Measurements from ENCODE around the gene DYNLL1. TPM values are rescaled to one million over a fixed set of nuclear protein-coding genes. Genes with fewer than 3 reads are reported as not detected.
"Not testable (repeated sequence)": the region's sequence is repeated elsewhere in the genome, so short reads cannot be mapped to it uniquely, and the experiment has no call there.

The DYNLL1 gene
- total and polyA plus RNA-seq, 2 experiments from 2014 or later = 340 to 782 TPM

DNA sequence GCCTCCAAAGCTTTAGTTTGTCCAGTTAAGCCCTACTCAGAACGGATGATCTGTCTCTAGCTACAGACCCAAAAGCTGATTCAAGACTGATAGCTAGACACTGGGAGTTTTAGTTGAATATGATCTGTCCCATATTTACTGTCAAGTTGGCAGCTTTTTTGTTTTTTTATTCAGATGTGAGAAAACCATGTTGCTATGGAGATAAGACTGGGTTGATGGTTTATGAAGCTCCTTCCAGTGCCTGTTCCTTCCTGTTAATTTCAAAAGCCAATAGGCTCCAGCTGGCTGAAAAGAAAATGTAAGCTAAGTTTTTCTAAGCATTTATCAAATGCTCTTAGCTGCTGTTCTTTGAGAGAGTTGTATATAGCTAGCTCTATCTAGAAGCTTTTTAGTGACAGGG, 4.7 kb downstream of the DYNLL1 start:
- H3F3A ChIP-seq (ENCODE audit: insufficient read depth) = peaks cover 45% of the 10 kb centered on the region
- peaks cover 15% of the 10 kb centered on the region for H4K20me1 ChIP-seq (ENCODE audit: insufficient read depth)
- H3K36me3 ChIP-seq (ENCODE audit: low read depth) = peaks cover 14% of the 10 kb centered on the region
- no peak overlapping the region for H3K4me2 ChIP-seq (ENCODE audit: unreplicated experiment)
- H3K27ac ChIP-seq = no peak overlapping the region
- WGBS, 2 experiments (ENCODE audit: low coverage in 1 of 2, low lambda C conversion rate in 2 of 2, missing lambda C conversion rate in 2 of 2) = 38 to 47% methylated on average over 1 of the region's 1 CpG
- no peak overlapping the region for H3K9ac ChIP-seq
- TF ChIP-seq EZH2phosphoT487 (IDR thresholded peaks at IDR 0.05; ENCODE audit: insufficient read depth, low read depth) (no peak), EZH2 (IDR thresholded peaks at IDR 0.05; ENCODE audit: insufficient read depth, poor library complexity, severe bottlenecking) (no peak)
- no peaks in the 10 kb centered on the region for H3K27me3 ChIP-seq (replicated peaks; ENCODE audit: insufficient read depth)
- H2AFZ ChIP-seq = no peak overlapping the region
- H3K9me3 ChIP-seq (ENCODE audit: low read depth) = no peaks in the 10 kb centered on the region
- in situ Hi-C loops (cut with MboI) = no loop called here
- no peaks in the 10 kb centered on the region for H3K9me2 ChIP-seq (ENCODE audit: insufficient read depth)
- H3K79me2 ChIP-seq (ENCODE audit: insufficient read depth) = peaks cover 31% of the 10 kb centered on the region
- peaks cover 12% of the 10 kb centered on the region for H3K4me1 ChIP-seq (ENCODE audit: insufficient read depth)
- no peak overlapping the region for H3K4me3 ChIP-seq
- DNase-seq = peak; percentile 33

DNA sequence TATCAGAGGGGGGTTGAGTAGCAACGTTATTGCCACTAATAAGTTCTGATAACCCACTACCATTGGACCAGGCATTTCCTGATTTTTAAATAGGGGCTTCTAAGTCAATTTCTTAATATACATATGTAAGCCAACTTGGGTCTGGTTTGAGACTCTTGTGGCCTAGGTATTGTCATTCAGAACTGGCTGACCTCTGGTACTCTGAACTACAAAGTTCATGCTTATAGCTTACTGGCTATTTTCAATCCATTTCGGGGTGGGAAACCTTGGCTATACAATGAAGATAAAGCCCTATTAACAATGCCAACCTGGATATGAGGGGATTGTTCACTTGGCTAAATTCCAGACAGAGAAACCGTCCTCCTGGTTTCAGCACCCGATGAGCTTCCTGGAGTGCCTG, 8.7 kb downstream of the DYNLL1 start:
- H3K79me2 ChIP-seq (ENCODE audit: insufficient read depth) = no peaks in the 10 kb centered on the region
- WGBS, 2 experiments (ENCODE audit: low coverage in 1 of 2, low lambda C conversion rate in 2 of 2, missing lambda C conversion rate in 2 of 2) = 76 to 80% methylated on average over 4 of the region's 4 CpGs
- H3K27ac ChIP-seq = no peak overlapping the region
- H3K9me3 ChIP-seq (ENCODE audit: low read depth) = no peaks in the 10 kb centered on the region
- in situ Hi-C loops (cut with MboI) = no loop called here
- no peaks in the 10 kb centered on the region for H4K20me1 ChIP-seq (ENCODE audit: insufficient read depth)
- no peaks in the 10 kb centered on the region for H3K9me2 ChIP-seq (ENCODE audit: insufficient read depth)
- H3K4me1 ChIP-seq (ENCODE audit: insufficient read depth) = no peaks in the 10 kb centered on the region
- peaks cover 18% of the 10 kb centered on the region for H3F3A ChIP-seq (ENCODE audit: insufficient read depth)
- no peak for TF ChIP-seq EZH2phosphoT487 (IDR thresholded peaks at IDR 0.05; ENCODE audit: insufficient read depth, low read depth)
- TF ChIP-seq EZH2 (IDR thresholded peaks at IDR 0.05; ENCODE audit: insufficient read depth, poor library complexity, severe bottlenecking) = no peak
- H3K27me3 ChIP-seq (replicated peaks; ENCODE audit: insufficient read depth) = no peaks in the 10 kb centered on the region
- no peak overlapping the region for H2AFZ ChIP-seq
- H3K4me2 ChIP-seq (ENCODE audit: unreplicated experiment) = no peak overlapping the region
- no peak overlapping the region for H3K4me3 ChIP-seq
- DNase-seq = no peak
- no peak overlapping the region for H3K9ac ChIP-seq
- 0 out of 2 replicates have a peak, but pooled peaks cover 3% of the 10 kb centered on the region for H3K36me3 ChIP-seq (ENCODE audit: low read depth)

DNA sequence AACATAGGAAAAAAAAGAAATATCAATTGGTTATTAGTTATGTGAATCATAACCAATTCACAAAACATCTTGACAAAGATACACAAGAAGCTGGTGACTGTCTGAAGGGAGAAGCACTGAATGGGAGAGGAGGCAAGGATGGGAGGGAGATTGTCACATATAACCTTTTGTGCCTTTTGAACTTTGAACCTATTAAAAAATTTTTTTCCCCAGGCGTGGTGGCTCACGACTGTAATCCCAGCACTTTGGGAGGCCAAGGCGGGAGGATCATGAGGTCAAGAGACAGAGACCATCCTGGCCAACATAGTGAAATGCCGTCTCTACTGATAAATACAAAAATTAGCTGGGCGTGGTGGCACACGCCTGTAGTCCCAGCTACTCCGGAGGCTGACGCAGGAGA, 12.6 kb downstream of the DYNLL1 start:
- Histone ChIP-seq H4K20me1 (ENCODE audit: insufficient read depth) (no peaks in the 10 kb centered on the region), H3K27me3 (replicated peaks; ENCODE audit: insufficient read depth) (no peaks in the 10 kb centered on the region), H3K9me3 (ENCODE audit: low read depth) (no peaks in the 10 kb centered on the region), H3K4me1 (ENCODE audit: insufficient read depth) (no peaks in the 10 kb centered on the region), H3F3A (ENCODE audit: insufficient read depth) (0 out of 2 replicates have a peak, but pooled peaks cover 3% of the 10 kb centered on the region), H2AFZ (no peak overlapping the region), H3K27ac (no peak overlapping the region), H3K4me2 (ENCODE audit: unreplicated experiment) (no peak overlapping the region), H3K9me2 (ENCODE audit: insufficient read depth) (no peaks in the 10 kb centered on the region), H3K9ac (no peak overlapping the region), H3K79me2 (ENCODE audit: insufficient read depth) (no peaks in the 10 kb centered on the region), H3K36me3 (ENCODE audit: low read depth) (peaks cover 6% of the 10 kb centered on the region; the same call in 1 of the 2 replicates), H3K4me3 (no peak overlapping the region)
- 80 to 86% methylated on average over 8 of the region's 8 CpGs for WGBS, 2 experiments (ENCODE audit: low coverage in 1 of 2, low lambda C conversion rate in 2 of 2, missing lambda C conversion rate in 2 of 2)
- in situ Hi-C loops (cut with MboI) = no loop called here
- TF ChIP-seq EZH2phosphoT487 (IDR thresholded peaks at IDR 0.05; ENCODE audit: insufficient read depth, low read depth) (no peak), EZH2 (IDR thresholded peaks at IDR 0.05; ENCODE audit: insufficient read depth, poor library complexity, severe bottlenecking) (no peak)
- DNase-seq = no peak

DNA sequence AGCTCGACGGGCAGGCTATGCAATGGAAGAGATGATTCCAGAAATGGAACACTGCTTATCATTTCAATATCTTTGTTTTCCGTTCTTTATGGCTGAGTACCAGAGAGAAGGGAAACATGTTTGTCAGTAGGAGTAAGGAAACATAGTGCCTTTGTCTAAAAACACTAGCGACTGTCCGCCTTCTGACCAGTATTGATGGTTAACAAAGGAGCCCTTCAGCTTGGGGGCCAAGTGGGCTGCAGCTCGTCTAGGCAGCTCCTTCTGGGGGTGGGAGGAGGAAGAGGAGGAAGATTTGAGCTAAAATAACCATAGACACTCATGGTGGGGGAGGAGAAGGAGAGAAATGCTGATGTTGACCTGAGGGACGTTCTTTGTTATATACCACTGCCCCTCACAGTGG, 18.1 kb downstream of the DYNLL1 start:
- Histone ChIP-seq H2AFZ (no peak overlapping the region), H3K36me3 (ENCODE audit: low read depth) (peaks cover 6% of the 10 kb centered on the region; the same call in 1 of the 2 replicates), H3K9ac (no peak overlapping the region), H3K9me2 (ENCODE audit: insufficient read depth) (no peaks in the 10 kb centered on the region), H3F3A (ENCODE audit: insufficient read depth) (no peaks in the 10 kb centered on the region), H3K9me3 (ENCODE audit: low read depth) (no peaks in the 10 kb centered on the region), H3K27me3 (replicated peaks; ENCODE audit: insufficient read depth) (no peaks in the 10 kb centered on the region), H3K4me3 (no peak overlapping the region), H3K27ac (no peak overlapping the region), H3K4me2 (ENCODE audit: unreplicated experiment) (no peak overlapping the region), H3K4me1 (ENCODE audit: insufficient read depth) (no peaks in the 10 kb centered on the region), H4K20me1 (ENCODE audit: insufficient read depth) (no peaks in the 10 kb centered on the region), H3K79me2 (ENCODE audit: insufficient read depth) (no peaks in the 10 kb centered on the region)
- TF ChIP-seq EZH2 (IDR thresholded peaks at IDR 0.05; ENCODE audit: insufficient read depth, poor library complexity, severe bottlenecking) (no peak), EZH2phosphoT487 (IDR thresholded peaks at IDR 0.05; ENCODE audit: insufficient read depth, low read depth) (no peak)
- in situ Hi-C loops (cut with MboI) = no loop called here
- WGBS, 2 experiments (ENCODE audit: low coverage in 1 of 2, low lambda C conversion rate in 2 of 2, missing lambda C conversion rate in 2 of 2) = 86 to 92% methylated on average over 7 of the region's 7 CpGs
- DNase-seq = no peak

DNA sequence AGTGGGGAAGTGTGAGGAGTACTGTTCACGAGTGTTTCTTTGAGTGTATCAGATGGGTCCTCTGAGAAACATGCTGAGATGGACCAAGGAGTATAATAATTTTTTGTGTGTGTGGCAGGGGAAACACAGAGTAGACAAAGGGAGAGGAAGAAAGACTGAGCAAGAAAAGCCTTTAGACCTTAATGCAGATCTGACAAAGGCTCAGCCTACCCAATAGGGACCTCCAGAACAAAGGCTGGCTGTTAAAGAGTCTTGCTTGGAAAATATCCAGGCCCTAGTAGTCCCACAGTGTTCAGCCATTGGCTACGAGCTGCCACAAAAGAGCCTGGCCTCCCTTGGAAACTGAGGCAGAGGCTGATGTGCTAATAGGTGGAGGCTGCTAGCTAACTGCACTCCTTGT, 19.6 kb downstream of the DYNLL1 start:
- Histone ChIP-seq H3K4me1 (ENCODE audit: insufficient read depth) (no peaks in the 10 kb centered on the region), H3K4me3 (no peak overlapping the region), H3K4me2 (ENCODE audit: unreplicated experiment) (no peak overlapping the region), H3K27me3 (replicated peaks; ENCODE audit: insufficient read depth) (no peaks in the 10 kb centered on the region), H3K9me2 (ENCODE audit: insufficient read depth) (no peaks in the 10 kb centered on the region), H3K36me3 (ENCODE audit: low read depth) (no peaks in the 10 kb centered on the region; the same call in 1 of the 2 replicates), H3K9me3 (ENCODE audit: low read depth) (no peaks in the 10 kb centered on the region), H4K20me1 (ENCODE audit: insufficient read depth) (no peaks in the 10 kb centered on the region), H3K9ac (no peak overlapping the region), H3K79me2 (ENCODE audit: insufficient read depth) (no peaks in the 10 kb centered on the region), H3F3A (ENCODE audit: insufficient read depth) (no peaks in the 10 kb centered on the region), H2AFZ (no peak overlapping the region), H3K27ac (no peak overlapping the region)
- WGBS, 2 experiments (ENCODE audit: low coverage in 1 of 2, low lambda C conversion rate in 2 of 2, missing lambda C conversion rate in 2 of 2) = 99 to 100% methylated on average over 2 of the region's 2 CpGs
- DNase-seq = no peak
- TF ChIP-seq EZH2 (IDR thresholded peaks at IDR 0.05; ENCODE audit: insufficient read depth, poor library complexity, severe bottlenecking) (no peak), EZH2phosphoT487 (IDR thresholded peaks at IDR 0.05; ENCODE audit: insufficient read depth, low read depth) (no peak)
- in situ Hi-C loops (cut with MboI) = no loop called here

DNA sequence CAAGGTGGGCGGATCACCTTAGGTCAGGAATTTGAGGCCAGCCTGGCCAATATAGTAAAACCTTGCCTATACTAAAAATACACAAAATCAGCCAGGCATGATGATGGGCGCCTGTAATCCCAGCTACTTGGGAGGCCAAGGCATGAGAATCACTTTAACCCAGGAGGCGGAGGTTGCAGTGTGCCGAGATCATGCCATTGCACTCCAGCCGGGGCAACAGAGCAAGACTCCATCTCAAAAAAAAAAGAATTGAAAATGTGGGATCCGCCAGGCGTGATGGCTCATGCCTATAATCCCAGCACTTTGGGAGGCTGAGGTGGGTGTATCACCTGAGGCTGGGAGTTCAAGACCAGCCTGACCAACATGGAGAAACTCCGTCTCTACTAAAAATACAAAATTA, 23.4 kb downstream of the DYNLL1 start:
- H3K27me3 ChIP-seq (replicated peaks; ENCODE audit: insufficient read depth); H3K4me3 ChIP-seq; DNase-seq; H3K79me2 ChIP-seq (ENCODE audit: insufficient read depth); H4K20me1 ChIP-seq (ENCODE audit: insufficient read depth); H3F3A ChIP-seq (ENCODE audit: insufficient read depth); in situ Hi-C loops (cut with MboI); H3K9me3 ChIP-seq (ENCODE audit: low read depth); H3K9ac ChIP-seq; H3K36me3 ChIP-seq (ENCODE audit: low read depth); H2AFZ ChIP-seq; H3K4me1 ChIP-seq (ENCODE audit: insufficient read depth); H3K4me2 ChIP-seq (ENCODE audit: unreplicated experiment); H3K9me2 ChIP-seq (ENCODE audit: insufficient read depth); H3K27ac ChIP-seq: not testable (repeated sequence)
- 94 to 97% methylated on average over 8 of the region's 8 CpGs for WGBS, 2 experiments (ENCODE audit: low coverage in 1 of 2, low lambda C conversion rate in 2 of 2, missing lambda C conversion rate in 2 of 2)

All from GM23248 (cell line).